Fibroblast of the aortic adventitia (primary cell): Measurements from ENCODE around the gene CHEK1. TPM values are rescaled to one million over a fixed set of nuclear protein-coding genes. Genes with fewer than 3 reads are reported as not detected.

Source experiments
- DNase-seq: peaks from one replicate; pipeline ENCODE4 v3.0.0-alpha.2; 2010; ENCODE audit warnings: low read depth
- H3K4me3 ChIP-seq: 2 replicates; pipeline ENCODE4 v1.5.1; 2011; ENCODE audit warnings: low read depth, mild to moderate bottlenecking, control low read depth, low read length, moderate library complexity
- CTCF ChIP-seq: IDR thresholded peaks from 2 replicates; pipeline ENCODE4 v1.5.1; 2011; ENCODE audit warnings: mild to moderate bottlenecking, low read length, control low read depth, inconsistent platforms; ENCODE audit not compliant: insufficient read depth
- total RNA-seq: library from RNA; depleted of rRNA; stranded (reverse); fragments of >200 nt; gene quantifications from 2 replicates; pipeline ENCODE4 v1.2.3, GENCODE V29; 2012; ENCODE audit warnings: low replicate concordance

The CHEK1 gene
- total RNA-seq, 1 donor, result 49.5 TPM

GRCh38 chr11:125625225-125625629 is 264 bp downstream of the CHEK1 start:
- peak; percentile 68 for DNase-seq
- H3K4me3 ChIP-seq, result peak overlapping the region; percentile 88
- TF ChIP-seq CTCF, result no peak

GRCh38 chr11:125625630-125626287 is 796 bp downstream of the CHEK1 start:
- no peak for TF ChIP-seq CTCF
- peak overlapping the region; percentile 88 for H3K4me3 ChIP-seq
- peak; percentile 85 for DNase-seq

GRCh38 chr11:125626288-125626950 is 1.5 kb downstream of the CHEK1 start:
- H3K4me3 ChIP-seq, result peak overlapping the region; percentile 88
- DNase-seq, result peak; percentile 77
- TF ChIP-seq CTCF, result peak; percentile 52

GRCh38 chr11:125627236-125627910 is 2.4 kb downstream of the CHEK1 start:
- peak overlapping the region; percentile 88 for H3K4me3 ChIP-seq
- no peak for TF ChIP-seq CTCF
- DNase-seq, result peak; percentile 25

- TF ChIP-seq CTCF, result no peak
- no peak overlapping the region for H3K4me3 ChIP-seq
- no peak for DNase-seq
Measured at GRCh38 chr11:125637840-125638239, 12.9 kb downstream of the CHEK1 start.

- DNase-seq, result no peak
- TF ChIP-seq CTCF, result no peak
- H3K4me3 ChIP-seq, result no peak overlapping the region
Measured at GRCh38 chr11:125638315-125638714, 13.4 kb downstream of the CHEK1 start.
